HepG2 (cell line): Measurements from ENCODE around the gene TANGO6. TPM values are rescaled to one million over a fixed set of nuclear protein-coding genes. Genes with fewer than 3 reads are reported as not detected.

Experiments used
- CHCHD3 ChIP-seq: sonication (generic); formaldehyde crosslinking; IDR thresholded peaks from 2 replicates; pipeline ENCODE4 v1.8.0; 2022; ENCODE audit warnings: mild to moderate bottlenecking, missing genetic modification reagents, moderate library complexity
- CHD2 ChIP-seq: IDR thresholded peaks from 2 replicates; pipeline ENCODE4 v1.6.1; 2011; ENCODE audit warnings: low read depth, low read length, improper control_type of control experiment
- FOSL1 ChIP-seq: sonication (generic); formaldehyde crosslinking; IDR thresholded peaks from 2 replicates; pipeline ENCODE4 v1.9.0; 2021; ENCODE audit warnings: missing genetic modification reagents, borderline replicate concordance
- GRHL1 ChIP-seq: sonication (generic); formaldehyde crosslinking; conservative IDR thresholded peaks from 2 replicates; pipeline ENCODE4 v1.8.0; 2022; ENCODE audit warnings: missing genetic modification reagents
- POGK ChIP-seq: sonication (generic); formaldehyde crosslinking; conservative IDR thresholded peaks from 2 replicates; pipeline ENCODE4 v1.8.0; 2022; ENCODE audit warnings: mild to moderate bottlenecking, moderate library complexity, missing genetic modification reagents
- ZNF572 ChIP-seq: sonication (generic); formaldehyde crosslinking; IDR thresholded peaks from 2 replicates; pipeline ENCODE4 v1.5.1; 2020; ENCODE audit warnings: mild to moderate bottlenecking, missing genetic modification reagents
- ZNF576 ChIP-seq: sonication (generic); formaldehyde crosslinking; IDR thresholded peaks from 2 replicates; pipeline ENCODE4 v1.4.0; 2020; ENCODE audit warnings: mild to moderate bottlenecking, missing genetic modification reagents
- ZNF619 ChIP-seq: sonication (generic); formaldehyde crosslinking; IDR thresholded peaks from 2 replicates; pipeline ENCODE4 v1.4.0; 2020; ENCODE audit warnings: mild to moderate bottlenecking, missing genetic modification reagents
- polyA plus RNA-seq, 8 experiments: library from polyadenylated mRNA; depleted of rRNA in 3 of 8; stranded (reverse) in 7 of 8; unstranded in 1 of 8; fragments of >200 nt; fragmentation: Illumina TruSeq in 4 of 8; extraction: Trizol in 4 of 8; gene quantifications; 2 replicates each; pipeline versions ENCODE4 v1.2.1 to v1.2.3, GENCODE V29; 2011 to 2016; ENCODE audit warnings: low read depth in 4 of 8, missing spikeins in 1 of 8, mixed read lengths in 1 of 8; ENCODE audit not compliant: insufficient read depth in 1 of 8
- total RNA-seq, 5 experiments: library from RNA; depleted of rRNA; stranded (reverse); fragments of >200 nt; fragmentation: Illumina TruSeq; extraction: Trizol; gene quantifications; 2 replicates each; pipeline ENCODE4 v1.2.3, GENCODE V29; 2016; ENCODE audit warnings: low read depth in 1 of 5
- TF ChIP-seq, protein P1 (sequence below): sonication (generic); formaldehyde crosslinking; IDR thresholded peaks from 2 replicates; pipeline ENCODE4 v1.5.1; 2020; ENCODE audit warnings: mild to moderate bottlenecking, missing genetic modification reagents, moderate library complexity
- TF ChIP-seq, protein P2 (sequence below): fragments of 450-650 bp; IDR thresholded peaks from 2 replicates; pipeline ENCODE4 v1.6.1; 2016
- TF ChIP-seq, protein P3 (sequence below): fragments of 450-650 bp; IDR thresholded peaks from 2 replicates; pipeline ENCODE4 v1.6.1; 2017; ENCODE audit warnings: mild to moderate bottlenecking

TANGO6 gene
- total and polyA plus RNA-seq, 2 of the 13 experiments (the other 11 are each of a cell fraction or from before 2014, with no cell fraction given) = 7.2 to 13.3 TPM

- TF ChIP-seq FOSL1 (CRISPR knock-in tag) (no peak), ZNF572 (CRISPR knock-in tag) (no peak), CHD2 (no peak), POGK (CRISPR knock-in tag) (no peak), CHCHD3 (no peak), ZNF619 (CRISPR knock-in tag) (0 out of 2 replicates have a peak, but pooled peaks have one; percentile 41), GRHL1 (CRISPR knock-in tag) (no peak), ZNF576 (no peak)
- TF ChIP-seq, protein P1, sequence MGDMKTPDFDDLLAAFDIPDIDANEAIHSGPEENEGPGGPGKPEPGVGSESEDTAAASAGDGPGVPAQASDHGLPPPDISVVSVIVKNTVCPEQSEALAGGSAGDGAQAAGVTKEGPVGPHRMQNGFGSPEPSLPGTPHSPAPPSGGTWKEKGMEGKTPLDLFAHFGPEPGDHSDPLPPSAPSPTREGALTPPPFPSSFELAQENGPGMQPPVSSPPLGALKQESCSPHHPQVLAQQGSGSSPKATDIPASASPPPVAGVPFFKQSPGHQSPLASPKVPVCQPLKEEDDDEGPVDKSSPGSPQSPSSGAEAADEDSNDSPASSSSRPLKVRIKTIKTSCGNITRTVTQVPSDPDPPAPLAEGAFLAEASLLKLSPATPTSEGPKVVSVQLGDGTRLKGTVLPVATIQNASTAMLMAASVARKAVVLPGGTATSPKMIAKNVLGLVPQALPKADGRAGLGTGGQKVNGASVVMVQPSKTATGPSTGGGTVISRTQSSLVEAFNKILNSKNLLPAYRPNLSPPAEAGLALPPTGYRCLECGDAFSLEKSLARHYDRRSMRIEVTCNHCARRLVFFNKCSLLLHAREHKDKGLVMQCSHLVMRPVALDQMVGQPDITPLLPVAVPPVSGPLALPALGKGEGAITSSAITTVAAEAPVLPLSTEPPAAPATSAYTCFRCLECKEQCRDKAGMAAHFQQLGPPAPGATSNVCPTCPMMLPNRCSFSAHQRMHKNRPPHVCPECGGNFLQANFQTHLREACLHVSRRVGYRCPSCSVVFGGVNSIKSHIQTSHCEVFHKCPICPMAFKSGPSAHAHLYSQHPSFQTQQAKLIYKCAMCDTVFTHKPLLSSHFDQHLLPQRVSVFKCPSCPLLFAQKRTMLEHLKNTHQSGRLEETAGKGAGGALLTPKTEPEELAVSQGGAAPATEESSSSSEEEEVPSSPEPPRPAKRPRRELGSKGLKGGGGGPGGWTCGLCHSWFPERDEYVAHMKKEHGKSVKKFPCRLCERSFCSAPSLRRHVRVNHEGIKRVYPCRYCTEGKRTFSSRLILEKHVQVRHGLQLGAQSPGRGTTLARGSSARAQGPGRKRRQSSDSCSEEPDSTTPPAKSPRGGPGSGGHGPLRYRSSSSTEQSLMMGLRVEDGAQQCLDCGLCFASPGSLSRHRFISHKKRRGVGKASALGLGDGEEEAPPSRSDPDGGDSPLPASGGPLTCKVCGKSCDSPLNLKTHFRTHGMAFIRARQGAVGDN = peak; percentile 52
- TF ChIP-seq, protein P2, sequence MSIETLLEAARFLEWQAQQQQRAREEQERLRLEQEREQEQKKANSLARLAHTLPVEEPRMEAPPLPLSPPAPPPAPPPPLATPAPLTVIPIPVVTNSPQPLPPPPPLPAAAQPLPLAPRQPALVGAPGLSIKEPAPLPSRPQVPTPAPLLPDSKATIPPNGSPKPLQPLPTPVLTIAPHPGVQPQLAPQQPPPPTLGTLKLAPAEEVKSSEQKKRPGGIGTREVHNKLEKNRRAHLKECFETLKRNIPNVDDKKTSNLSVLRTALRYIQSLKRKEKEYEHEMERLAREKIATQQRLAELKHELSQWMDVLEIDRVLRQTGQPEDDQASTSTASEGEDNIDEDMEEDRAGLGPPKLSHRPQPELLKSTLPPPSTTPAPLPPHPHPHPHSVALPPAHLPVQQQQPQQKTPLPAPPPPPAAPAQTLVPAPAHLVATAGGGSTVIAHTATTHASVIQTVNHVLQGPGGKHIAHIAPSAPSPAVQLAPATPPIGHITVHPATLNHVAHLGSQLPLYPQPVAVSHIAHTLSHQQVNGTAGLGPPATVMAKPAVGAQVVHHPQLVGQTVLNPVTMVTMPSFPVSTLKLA = no peak
- TF ChIP-seq, protein P3, sequence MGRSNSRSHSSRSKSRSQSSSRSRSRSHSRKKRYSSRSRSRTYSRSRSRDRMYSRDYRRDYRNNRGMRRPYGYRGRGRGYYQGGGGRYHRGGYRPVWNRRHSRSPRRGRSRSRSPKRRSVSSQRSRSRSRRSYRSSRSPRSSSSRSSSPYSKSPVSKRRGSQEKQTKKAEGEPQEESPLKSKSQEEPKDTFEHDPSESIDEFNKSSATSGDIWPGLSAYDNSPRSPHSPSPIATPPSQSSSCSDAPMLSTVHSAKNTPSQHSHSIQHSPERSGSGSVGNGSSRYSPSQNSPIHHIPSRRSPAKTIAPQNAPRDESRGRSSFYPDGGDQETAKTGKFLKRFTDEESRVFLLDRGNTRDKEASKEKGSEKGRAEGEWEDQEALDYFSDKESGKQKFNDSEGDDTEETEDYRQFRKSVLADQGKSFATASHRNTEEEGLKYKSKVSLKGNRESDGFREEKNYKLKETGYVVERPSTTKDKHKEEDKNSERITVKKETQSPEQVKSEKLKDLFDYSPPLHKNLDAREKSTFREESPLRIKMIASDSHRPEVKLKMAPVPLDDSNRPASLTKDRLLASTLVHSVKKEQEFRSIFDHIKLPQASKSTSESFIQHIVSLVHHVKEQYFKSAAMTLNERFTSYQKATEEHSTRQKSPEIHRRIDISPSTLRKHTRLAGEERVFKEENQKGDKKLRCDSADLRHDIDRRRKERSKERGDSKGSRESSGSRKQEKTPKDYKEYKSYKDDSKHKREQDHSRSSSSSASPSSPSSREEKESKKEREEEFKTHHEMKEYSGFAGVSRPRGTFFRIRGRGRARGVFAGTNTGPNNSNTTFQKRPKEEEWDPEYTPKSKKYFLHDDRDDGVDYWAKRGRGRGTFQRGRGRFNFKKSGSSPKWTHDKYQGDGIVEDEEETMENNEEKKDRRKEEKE = no peak
These were observed 269.2 kb downstream of the TANGO6 start (continued) for GRCh38 chr16:69112285-69113129.
